ENCODE data around the gene GDF10. TPM values are rescaled to one million over a fixed set of nuclear protein-coding genes. Genes with fewer than 3 reads are reported as not detected.

GDF10 gene
- total and polyA plus RNA-seq, 10 of the 15 experiments (the other 5 are each of a cell fraction or from before 2014, with no cell fraction given) = not detected

GRCh38 chr10:47330804-47331203 lies 30.8 kb downstream of the GDF10 start:
- Histone ChIP-seq H3K79me2 (ENCODE audit: control insufficient read depth, insufficient read depth, low read length) (no peaks in the 10 kb centered on the region), H3K4me3 (no peak overlapping the region), H3K4me1 (ENCODE audit: control insufficient read depth, insufficient read depth, low read length) (no peaks in the 10 kb centered on the region), H3K4me2 (ENCODE audit: control insufficient read depth, insufficient read depth) (no peak overlapping the region), H3K9ac (ENCODE audit: control insufficient read depth, insufficient read depth, low read length) (no peak overlapping the region), H3K36me3 (ENCODE audit: control insufficient read depth in 2 of 2, insufficient read depth in 2 of 2, low read length in 1 of 2) (no peaks in the 10 kb centered on the region), H2AFZ (ENCODE audit: control insufficient read depth, low read depth, low read length) (no peak overlapping the region), H4K20me1 (ENCODE audit: control insufficient read depth, insufficient read depth) (no peaks in the 10 kb centered on the region; the same call in 1 of the 2 replicates), H3K27ac (ENCODE audit: control insufficient read depth, insufficient read depth) (no peak overlapping the region), H3K27me3 (replicated peaks in 1 of 2; ENCODE audit: control insufficient read depth in 2 of 2, insufficient read depth in 2 of 2, low read length in 1 of 2) (no peaks in the 10 kb centered on the region; a peak in 2 of 4 replicates), H3K9me3 (replicated peaks; ENCODE audit: control insufficient read depth, insufficient read depth, low read length) (no peaks in the 10 kb centered on the region)
- ChIA-PET CTCF (interaction anchor here (1.4 to 2.9 kb wide), 3 partner anchors 10 to 305 kb away, joined by 4 to 7 read pairs (median 5); no protein-coding TSS in a partner anchor), POLR2A (no interaction called here), SMC1A (ENCODE audit: uncharacterized antibody, unreplicated experiment) (no interaction called here), RAD21 (ENCODE audit: unreplicated experiment) (no interaction called here)
- no TSS peak for BruUV-seq (replicated peaks)
- intact Hi-C loops (cut with micrococcal nuclease; ENCODE audit: unreplicated experiment) (no loop called here), in situ Hi-C loops (cut with MboI) (no loop called here)
- no peak for FAIRE-seq
- 11% methylated on average over 3 of the region's 3 CpGs for WGBS (ENCODE audit: insufficient coverage, insufficient replicate concordance, low lambda C conversion rate, missing lambda C conversion rate)
- ATAC-seq = no peak
- TF ChIP-seq HDAC6 (IDR thresholded peaks at IDR 0.05; ENCODE audit: unreplicated experiment) (no peak), E2F4 (IDR thresholded peaks at IDR 0.05; ENCODE audit: low read depth, low read length) (no peak), PML (IDR thresholded peaks at IDR 0.05; ENCODE audit: low read length) (no peak), MXI1 (IDR thresholded peaks at IDR 0.05; ENCODE audit: low read depth, low read length) (no peak), ZNF622 (IDR thresholded peaks at IDR 0.05) (no peak), CUX1 (IDR thresholded peaks at IDR 0.05; ENCODE audit: insufficient replicate concordance, low read depth, low read length) (no peak), BMI1 (IDR thresholded peaks at IDR 0.05; ENCODE audit: borderline replicate concordance) (no peak), KAT2A (conservative IDR thresholded peaks at IDR 0.05; ENCODE audit: control insufficient read depth, low read depth, low read length) (no peak), YBX1 (IDR thresholded peaks at IDR 0.05) (no peak), IRF5 (IDR thresholded peaks at IDR 0.05; ENCODE audit: borderline replicate concordance) (no peak), SUPT20H (IDR thresholded peaks at IDR 0.05; ENCODE audit: borderline replicate concordance, control insufficient read depth, low read depth, low read length) (no peak), IRF4 (IDR thresholded peaks at IDR 0.05; ENCODE audit: low read depth, low read length) (no peak)
- no peak for DNase-seq (ENCODE audit: low read depth, low spot score)
